HEK293T (cell line): ENCODE results near the gene POLD2.

Experiments used
- BHLHE40 ChIP-seq: fragments of 450-650 bp; IDR thresholded peaks from 2 replicates; pipeline ENCODE4 v1.6.1; 2016; ENCODE audit warnings: mild to moderate bottlenecking, moderate library complexity, borderline replicate concordance
- FOXK2 ChIP-seq: fragments of 450-650 bp; IDR thresholded peaks from 2 replicates; pipeline ENCODE4 v1.6.1; 2016; ENCODE audit warnings: mild to moderate bottlenecking
- FOXM1 ChIP-seq: fragments of 450-650 bp; IDR thresholded peaks from 2 replicates; pipeline ENCODE4 v1.6.1; 2017; ENCODE audit warnings: mild to moderate bottlenecking, borderline replicate concordance
- HDGF ChIP-seq: fragments of 450-650 bp; IDR thresholded peaks from 2 replicates; pipeline ENCODE4 v1.6.1; 2017; ENCODE audit warnings: antibody characterized with exemption, borderline replicate concordance
- L3MBTL2 ChIP-seq: fragments of 450-650 bp; conservative IDR thresholded peaks from 2 replicates; pipeline ENCODE4 v1.6.1; 2016; ENCODE audit warnings: mild to moderate bottlenecking
- SP1 ChIP-seq: fragments of 450-650 bp; IDR thresholded peaks from 2 replicates; pipeline ENCODE4 v1.6.1; 2017
- TARDBP ChIP-seq: fragments of 450-650 bp; IDR thresholded peaks from 2 replicates; pipeline ENCODE4 v1.6.1; 2016

- TF ChIP-seq FOXK2 (no peak), SP1 (no peak), L3MBTL2 (no peak), TARDBP (no peak), HDGF (no peak), BHLHE40 (no peak), FOXM1 (no peak)
Observed at GRCh38 chr7:44117801-44118429, 5.4 kb downstream of the POLD2 start.
